ENCODE data around the gene KCNH3. TPM values are rescaled to one million over a fixed set of nuclear protein-coding genes. Genes with fewer than 3 reads are reported as not detected.

Gene KCNH3
- total RNA-seq, 1 donor from 2014 or later: 0.41 TPM

GRCh38 chr12:49548822-49549648 is 10.2 kb downstream of the KCNH3 start:
- intact Hi-C loops (cut with micrococcal nuclease): no loop called here
- Histone ChIP-seq H3K27me3 (ENCODE audit: low read depth) (peaks cover 52% of the 10 kb centered on the region), H3K36me3 (no peaks in the 10 kb centered on the region), H3K9me3 (replicated peaks) (no peaks in the 10 kb centered on the region), H3K4me3 (peak overlapping the region; percentile 65), H3K27ac (replicated peaks) (no peak overlapping the region), H3K4me1 (peaks cover 34% of the 10 kb centered on the region)
- TF ChIP-seq, protein P1, sequence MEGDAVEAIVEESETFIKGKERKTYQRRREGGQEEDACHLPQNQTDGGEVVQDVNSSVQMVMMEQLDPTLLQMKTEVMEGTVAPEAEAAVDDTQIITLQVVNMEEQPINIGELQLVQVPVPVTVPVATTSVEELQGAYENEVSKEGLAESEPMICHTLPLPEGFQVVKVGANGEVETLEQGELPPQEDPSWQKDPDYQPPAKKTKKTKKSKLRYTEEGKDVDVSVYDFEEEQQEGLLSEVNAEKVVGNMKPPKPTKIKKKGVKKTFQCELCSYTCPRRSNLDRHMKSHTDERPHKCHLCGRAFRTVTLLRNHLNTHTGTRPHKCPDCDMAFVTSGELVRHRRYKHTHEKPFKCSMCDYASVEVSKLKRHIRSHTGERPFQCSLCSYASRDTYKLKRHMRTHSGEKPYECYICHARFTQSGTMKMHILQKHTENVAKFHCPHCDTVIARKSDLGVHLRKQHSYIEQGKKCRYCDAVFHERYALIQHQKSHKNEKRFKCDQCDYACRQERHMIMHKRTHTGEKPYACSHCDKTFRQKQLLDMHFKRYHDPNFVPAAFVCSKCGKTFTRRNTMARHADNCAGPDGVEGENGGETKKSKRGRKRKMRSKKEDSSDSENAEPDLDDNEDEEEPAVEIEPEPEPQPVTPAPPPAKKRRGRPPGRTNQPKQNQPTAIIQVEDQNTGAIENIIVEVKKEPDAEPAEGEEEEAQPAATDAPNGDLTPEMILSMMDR (IDR thresholded peaks at IDR 0.05; ENCODE audit: borderline replicate concordance): peak; percentile 61
- no peak for DNase-seq

DNA sequence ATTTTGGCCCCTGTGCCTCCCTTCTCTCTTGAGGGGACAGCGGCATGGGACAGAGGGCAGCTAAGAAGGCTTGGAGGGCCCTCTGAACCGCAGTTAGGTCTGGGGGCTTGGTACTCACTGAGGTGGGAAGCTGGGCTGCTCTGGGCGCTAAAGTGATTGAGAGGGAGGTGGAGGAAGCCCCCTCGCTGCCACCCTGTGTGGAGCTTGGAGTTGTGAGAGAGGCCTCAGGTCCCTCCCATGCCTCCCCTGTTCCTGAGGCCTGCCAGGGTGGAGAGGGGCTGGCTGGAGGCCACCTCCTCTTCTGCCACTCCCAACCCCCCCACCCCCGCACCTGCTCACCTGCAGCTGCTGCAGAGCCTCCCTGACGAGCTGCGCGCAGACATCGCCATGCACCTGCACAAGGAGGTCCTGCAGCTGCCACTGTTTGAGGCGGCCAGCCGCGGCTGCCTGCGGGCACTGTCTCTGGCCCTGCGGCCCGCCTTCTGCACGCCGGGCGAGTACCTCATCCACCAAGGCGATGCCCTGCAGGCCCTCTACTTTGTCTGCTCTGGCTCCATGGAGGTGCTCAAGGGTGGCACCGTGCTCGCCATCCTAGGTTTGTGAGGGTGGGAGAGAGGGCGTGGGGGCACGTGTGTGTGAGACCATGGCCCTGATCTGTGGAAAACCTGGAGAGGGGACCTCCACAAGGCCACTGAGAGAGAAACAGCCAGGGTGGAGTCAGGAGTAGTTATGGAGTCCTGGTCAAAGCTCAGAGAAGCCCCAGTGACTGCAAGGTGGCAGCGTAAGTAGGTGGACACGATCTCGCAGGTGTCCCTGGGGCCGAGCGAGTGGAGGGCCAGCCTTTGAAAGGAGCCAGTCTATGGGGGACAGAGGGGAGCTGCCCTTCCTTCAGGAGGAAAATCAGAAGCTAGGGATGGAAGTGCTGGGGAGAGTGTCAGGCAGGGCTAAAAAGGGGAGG is 11.2 kb downstream of the KCNH3 start:
- DNase-seq: no peak
- H3K4me3 ChIP-seq: peak overlapping the region; percentile 65

DNA sequence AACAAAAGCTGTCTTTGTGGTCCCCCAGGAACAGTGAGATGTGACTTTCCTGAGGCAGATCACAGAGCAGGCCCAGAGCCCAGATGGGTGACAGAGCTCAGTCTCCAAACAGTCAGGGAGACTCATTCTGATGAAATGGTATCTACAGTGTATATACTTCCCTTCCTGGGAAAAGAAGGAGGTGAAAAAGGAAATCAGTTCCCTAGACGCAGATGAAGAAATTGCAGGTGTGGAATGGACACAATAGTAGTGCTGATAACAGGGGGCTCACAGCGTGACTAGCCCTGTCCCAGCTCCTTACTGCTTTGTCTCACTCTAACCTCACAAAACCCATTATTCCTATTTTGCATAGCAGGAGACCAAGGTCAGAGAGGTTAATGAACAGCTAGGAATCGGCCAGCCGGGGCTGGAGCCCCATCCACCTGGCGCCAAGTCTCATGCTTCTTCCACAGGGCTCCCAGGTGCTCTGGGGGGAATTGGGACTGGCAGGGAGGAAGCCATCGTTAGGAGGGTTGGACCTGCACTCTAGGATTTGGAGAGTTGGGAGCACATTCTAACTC is 11.9 kb downstream of the KCNH3 start:
- peaks cover under 1% of the 10 kb centered on the region for H3K36me3 ChIP-seq
- H3K27ac ChIP-seq (replicated peaks): no peak overlapping the region
- DNase-seq: no peak
- TF ChIP-seq, protein P1 (IDR thresholded peaks at IDR 0.05; ENCODE audit: borderline replicate concordance): no peak
- H3K27me3 ChIP-seq (ENCODE audit: low read depth): peaks cover 44% of the 10 kb centered on the region
- H3K4me1 ChIP-seq: peaks cover 34% of the 10 kb centered on the region
- intact Hi-C loops (cut with micrococcal nuclease): no loop called here
- no peaks in the 10 kb centered on the region for H3K9me3 ChIP-seq (replicated peaks)
- no peak overlapping the region for H3K4me3 ChIP-seq

More for the DNA sequence above, 11.2 kb downstream of the KCNH3 start:
- intact Hi-C loops (cut with micrococcal nuclease): no loop called here
- Histone ChIP-seq H3K36me3 (no peaks in the 10 kb centered on the region), H3K4me1 (peaks cover 34% of the 10 kb centered on the region), H3K27me3 (ENCODE audit: low read depth) (peaks cover 51% of the 10 kb centered on the region), H3K9me3 (replicated peaks) (no peaks in the 10 kb centered on the region), H3K27ac (replicated peaks) (no peak overlapping the region)
- TF ChIP-seq, protein P1 (IDR thresholded peaks at IDR 0.05; ENCODE audit: borderline replicate concordance): no peak

- Histone ChIP-seq H3K36me3 (peaks cover 13% of the 10 kb centered on the region), H3K27me3 (ENCODE audit: low read depth) (peaks cover 31% of the 10 kb centered on the region), H3K27ac (replicated peaks) (peak overlapping the region; percentile 76), H3K4me1 (peaks cover 34% of the 10 kb centered on the region), H3K4me3 (no peak overlapping the region), H3K9me3 (replicated peaks) (no peaks in the 10 kb centered on the region)
- peak; percentile 56 for DNase-seq
- TF ChIP-seq, protein P1 (IDR thresholded peaks at IDR 0.05; ENCODE audit: borderline replicate concordance): no peak
- intact Hi-C loops (cut with micrococcal nuclease): no loop called here
Observed at GRCh38 chr12:49552014-49552413, 13.2 kb downstream of the KCNH3 start.

DNA sequence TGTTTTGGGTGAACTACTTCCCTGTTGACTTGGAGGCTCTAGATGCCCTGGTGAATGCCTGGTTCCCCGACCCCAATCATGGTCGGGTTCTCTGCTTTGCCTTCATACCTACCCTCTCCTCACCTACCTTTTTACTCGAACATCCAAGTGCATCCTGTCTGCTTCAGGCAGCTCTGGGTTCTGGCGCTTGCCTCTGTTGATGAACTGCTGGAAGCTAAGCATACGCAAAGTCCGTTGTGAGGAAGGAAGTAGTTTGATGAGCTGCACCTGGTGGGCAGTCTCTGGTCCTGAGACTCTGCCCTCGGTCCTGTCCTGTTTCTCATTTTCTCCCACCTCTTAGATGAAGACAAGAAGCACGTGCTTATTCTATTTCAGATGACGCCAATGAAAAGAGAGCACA is 13.6 kb downstream of the KCNH3 start:
- TF ChIP-seq, protein P1 (IDR thresholded peaks at IDR 0.05; ENCODE audit: borderline replicate concordance): no peak
- Histone ChIP-seq H3K9me3 (replicated peaks) (no peaks in the 10 kb centered on the region), H3K4me1 (peaks cover 35% of the 10 kb centered on the region), H3K4me3 (no peak overlapping the region), H3K27me3 (ENCODE audit: low read depth) (peaks cover 27% of the 10 kb centered on the region), H3K36me3 (peaks cover 17% of the 10 kb centered on the region), H3K27ac (replicated peaks) (peak overlapping the region; percentile 76)
- intact Hi-C loops (cut with micrococcal nuclease): no loop called here
- no peak for DNase-seq

Measured in left ventricle myocardium inferior (tissue), 1 donor.